GM19099 (cell line): ENCODE measurements around the gene ERG.

Experiments used
- POLR2A ChIP-seq: IDR thresholded peaks from 3 replicates; pipeline ENCODE4 v1.6.1; 2011; ENCODE audit warnings: low read depth; ENCODE audit not compliant: insufficient read length; ENCODE audit errors: extremely low read depth

The ERG gene

GRCh38 chr21:38342739-38343138, 155.5 kb downstream of the ERG start:
- no peak for TF ChIP-seq POLR2A

GRCh38 chr21:38341546-38342012, 156.7 kb downstream of the ERG start:
- TF ChIP-seq POLR2A: no peak

- no peak for TF ChIP-seq POLR2A
Measured at GRCh38 chr21:38340131-38340530, 158.1 kb downstream of the ERG start.

GRCh38 chr21:38337793-38338192, 160.5 kb downstream of the ERG start:
- no peak for TF ChIP-seq POLR2A

DNA sequence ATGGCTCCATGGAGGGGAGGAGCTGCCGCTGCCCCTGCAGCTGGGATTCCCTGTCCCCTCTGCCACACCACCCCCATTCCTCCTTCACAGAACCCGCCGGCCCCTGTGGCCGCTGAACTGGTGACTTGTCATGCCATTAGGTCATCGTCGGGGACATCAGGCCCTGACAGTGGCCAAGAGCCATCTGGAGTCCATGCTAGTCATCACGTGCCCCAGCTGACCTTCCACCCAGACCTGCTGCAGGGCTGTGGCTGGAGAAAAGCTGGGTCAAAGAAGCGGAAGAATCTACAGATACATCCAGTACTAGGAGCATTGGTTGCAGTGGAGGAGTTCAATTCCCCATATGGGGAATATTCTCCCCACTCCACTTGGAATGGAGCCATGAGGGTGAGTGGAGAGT, 163.4 kb downstream of the ERG start:
- TF ChIP-seq POLR2A: no peak

DNA sequence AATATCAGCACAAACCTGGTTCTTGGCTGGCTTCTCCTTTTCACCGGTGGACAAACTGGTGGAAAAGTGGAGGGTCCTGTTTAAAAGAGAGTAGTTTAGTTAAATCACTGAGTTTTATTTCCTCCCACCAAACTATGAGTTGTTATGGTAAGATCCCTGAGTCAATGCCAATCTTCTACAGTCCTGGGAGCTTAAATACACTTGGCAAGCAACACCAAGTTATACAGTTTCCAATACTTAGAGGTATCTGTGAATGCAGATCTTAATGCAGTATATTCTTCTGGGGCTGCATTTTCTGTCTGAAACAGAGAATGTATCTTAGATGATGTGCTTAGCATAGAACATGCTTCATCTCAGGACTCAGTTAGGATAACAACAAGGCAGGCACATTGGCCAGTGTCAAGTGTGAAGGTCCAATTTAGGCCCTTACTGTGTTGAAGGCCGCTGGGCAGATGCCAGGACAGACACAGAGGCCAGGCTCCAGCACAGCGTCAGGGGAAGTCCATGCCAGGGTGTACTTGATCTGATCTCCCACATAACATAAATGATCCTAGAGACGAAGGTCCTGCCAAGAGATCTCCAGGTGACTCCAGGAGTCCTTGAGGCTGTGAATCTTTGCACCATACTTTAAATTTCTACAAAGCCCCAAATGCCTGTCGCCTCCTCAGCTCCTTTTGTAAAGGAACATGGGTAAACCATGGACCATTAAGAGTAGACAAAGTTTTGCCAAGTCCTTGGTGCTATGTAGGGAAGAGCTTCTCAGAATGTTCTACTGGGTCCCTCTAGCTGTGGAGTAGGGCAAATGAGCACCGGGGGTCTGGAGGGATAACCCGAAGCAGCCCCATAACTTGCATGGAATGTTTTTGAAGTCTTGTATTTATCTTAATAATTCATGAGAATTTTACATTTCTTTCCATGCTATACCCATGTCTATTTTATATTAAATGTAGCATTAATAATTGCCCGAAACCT, 164.7 kb downstream of the ERG start:
- no peak for TF ChIP-seq POLR2A

GRCh38 chr21:38330666-38331065, 167.6 kb downstream of the ERG start:
- no peak for TF ChIP-seq POLR2A
